ENCODE results near the gene CYP2C19. TPM values are rescaled to one million over a fixed set of nuclear protein-coding genes. Genes with fewer than 3 reads are reported as not detected.
"Not testable (repeated sequence)": the region's sequence is repeated elsewhere in the genome, so short reads cannot be mapped to it uniquely, and the experiment has no call there.

CYP2C19 gene
- total RNA-seq, 2 experiments from 2014 or later = not detected

DNA sequence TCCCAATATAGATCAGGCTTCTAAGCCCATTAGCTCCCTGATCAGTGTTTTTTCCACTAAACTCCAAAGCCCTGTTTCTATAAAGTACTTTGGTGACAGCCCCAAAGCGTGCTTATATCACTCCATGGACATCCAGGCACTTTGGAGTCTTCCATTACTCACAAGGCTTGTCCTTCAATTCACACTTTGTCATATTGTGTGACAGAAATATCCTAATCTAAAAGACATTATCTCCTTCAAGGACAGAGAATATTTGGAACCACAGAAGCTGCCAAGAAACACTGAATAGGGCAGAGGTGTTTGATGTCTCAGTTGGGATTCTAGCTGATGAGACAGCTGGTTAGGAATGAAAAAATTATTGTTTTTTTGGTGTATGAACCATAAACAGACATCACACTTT, 18.4 kb downstream of the CYP2C19 start:
- TF ChIP-seq, protein P1, sequence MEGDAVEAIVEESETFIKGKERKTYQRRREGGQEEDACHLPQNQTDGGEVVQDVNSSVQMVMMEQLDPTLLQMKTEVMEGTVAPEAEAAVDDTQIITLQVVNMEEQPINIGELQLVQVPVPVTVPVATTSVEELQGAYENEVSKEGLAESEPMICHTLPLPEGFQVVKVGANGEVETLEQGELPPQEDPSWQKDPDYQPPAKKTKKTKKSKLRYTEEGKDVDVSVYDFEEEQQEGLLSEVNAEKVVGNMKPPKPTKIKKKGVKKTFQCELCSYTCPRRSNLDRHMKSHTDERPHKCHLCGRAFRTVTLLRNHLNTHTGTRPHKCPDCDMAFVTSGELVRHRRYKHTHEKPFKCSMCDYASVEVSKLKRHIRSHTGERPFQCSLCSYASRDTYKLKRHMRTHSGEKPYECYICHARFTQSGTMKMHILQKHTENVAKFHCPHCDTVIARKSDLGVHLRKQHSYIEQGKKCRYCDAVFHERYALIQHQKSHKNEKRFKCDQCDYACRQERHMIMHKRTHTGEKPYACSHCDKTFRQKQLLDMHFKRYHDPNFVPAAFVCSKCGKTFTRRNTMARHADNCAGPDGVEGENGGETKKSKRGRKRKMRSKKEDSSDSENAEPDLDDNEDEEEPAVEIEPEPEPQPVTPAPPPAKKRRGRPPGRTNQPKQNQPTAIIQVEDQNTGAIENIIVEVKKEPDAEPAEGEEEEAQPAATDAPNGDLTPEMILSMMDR (IDR thresholded peaks at IDR 0.05) = no peak
- Mint-ChIP-seq H3K4me1 (ENCODE audit: low read depth) (no peaks in the 10 kb centered on the region), H3K4me3 (no peak overlapping the region), H3K27me3 (no peaks in the 10 kb centered on the region), H3K27ac (no peak overlapping the region), H3K36me3 (ENCODE audit: low read depth) (no peaks in the 10 kb centered on the region), H3K9me3 (peaks cover 2% of the 10 kb centered on the region)
- ATAC-seq (ENCODE audit: poor library complexity) (no peak), DNase-seq (no peak)
- no peaks in the 10 kb centered on the region for H3K27me3 ChIP-seq (ENCODE audit: control insufficient read depth in 1 of 2, insufficient read depth in 2 of 2, low read length in 2 of 2)
- H3K27ac ChIP-seq (ENCODE audit: low read depth in 1 of 2, low read length in 2 of 2) = no peak overlapping the region
- H3K4me3 ChIP-seq (ENCODE audit: low read length) = no peak overlapping the region
- CTCF ChIA-PET = no interaction called here
- H3K4me1 ChIP-seq (ENCODE audit: insufficient read depth, low read length) = no peaks in the 10 kb centered on the region
- intact Hi-C loops (cut with DNase I, micrococcal nuclease) = no loop called here
- POLR2A ChIA-PET = no interaction called here
- no peaks in the 10 kb centered on the region for H3K36me3 ChIP-seq (ENCODE audit: insufficient read depth, low read length)
- H3K9me3 ChIP-seq (ENCODE audit: control insufficient read depth in 1 of 2, insufficient read depth in 1 of 2, low read length in 2 of 2) = no peaks in the 10 kb centered on the region

DNA sequence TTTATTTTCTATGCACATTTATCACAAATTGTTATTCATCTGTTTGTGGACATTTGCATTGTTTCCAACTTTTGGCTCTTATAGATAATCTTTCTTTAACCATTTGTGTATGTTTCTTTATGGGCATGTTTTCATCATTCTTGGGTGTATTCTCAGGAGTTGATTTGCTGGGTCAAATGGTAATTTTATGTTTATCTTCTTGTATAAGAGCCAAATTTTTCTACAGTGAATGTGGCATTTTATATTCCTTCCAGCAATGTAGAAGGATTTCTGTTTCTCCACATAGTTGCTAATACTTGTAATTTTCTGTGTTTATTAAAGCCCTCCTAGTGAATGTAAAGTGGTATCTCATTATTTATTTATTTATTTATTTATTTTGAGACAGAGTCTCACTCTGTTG, 21.8 kb downstream of the CYP2C19 start:
- Histone ChIP-seq H3K27me3 (ENCODE audit: control insufficient read depth in 1 of 2, insufficient read depth in 2 of 2, low read length in 2 of 2) (no peaks in the 10 kb centered on the region), H3K27ac (ENCODE audit: low read depth in 1 of 2, low read length in 2 of 2) (no peak overlapping the region), H3K9me3 (ENCODE audit: control insufficient read depth in 1 of 2, insufficient read depth in 1 of 2, low read length in 2 of 2) (no peaks in the 10 kb centered on the region), H3K4me3 (ENCODE audit: low read length) (no peak overlapping the region), H3K36me3 (ENCODE audit: insufficient read depth, low read length) (no peaks in the 10 kb centered on the region), H3K4me1 (ENCODE audit: insufficient read depth, low read length) (no peaks in the 10 kb centered on the region)
- Mint-ChIP-seq H3K4me1 (ENCODE audit: low read depth) (no peaks in the 10 kb centered on the region), H3K27ac (no peak overlapping the region), H3K27me3 (no peaks in the 10 kb centered on the region), H3K4me3 (no peak overlapping the region), H3K36me3 (ENCODE audit: low read depth) (no peaks in the 10 kb centered on the region), H3K9me3 (peaks cover 11% of the 10 kb centered on the region)
- DNase-seq = no peak
- ATAC-seq (ENCODE audit: poor library complexity) = no peak
- intact Hi-C loops (cut with DNase I, micrococcal nuclease) = no loop called here
- ChIA-PET POLR2A (no interaction called here), CTCF (no interaction called here)
- TF ChIP-seq, protein P1 (IDR thresholded peaks at IDR 0.05) = no peak

DNA sequence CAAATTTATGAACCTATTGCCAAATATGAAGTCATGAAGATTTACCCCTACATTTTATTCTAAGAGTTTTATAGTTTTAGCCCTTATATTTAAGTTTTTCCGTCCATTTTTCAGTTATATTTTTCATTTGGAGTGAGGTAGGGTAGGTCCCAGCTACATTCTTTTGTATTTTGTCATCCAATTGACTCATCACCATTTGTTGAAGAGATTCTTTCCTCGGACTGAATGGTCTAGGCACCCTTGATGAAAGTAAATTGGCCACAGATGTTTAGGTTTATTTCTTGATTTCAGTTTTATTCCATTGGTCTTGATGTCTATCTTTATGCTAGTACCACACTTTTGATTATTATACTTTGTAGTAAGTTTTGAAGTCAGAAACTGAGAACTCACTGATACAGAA, 22.7 kb downstream of the CYP2C19 start:
- Mint-ChIP-seq H3K4me1 (ENCODE audit: low read depth) (no peaks in the 10 kb centered on the region), H3K36me3 (ENCODE audit: low read depth) (no peaks in the 10 kb centered on the region), H3K4me3 (no peak overlapping the region), H3K9me3 (peaks cover 17% of the 10 kb centered on the region), H3K27ac (no peak overlapping the region), H3K27me3 (no peaks in the 10 kb centered on the region)
- Histone ChIP-seq H3K27me3 (ENCODE audit: control insufficient read depth in 1 of 2, insufficient read depth in 2 of 2, low read length in 2 of 2) (no peaks in the 10 kb centered on the region), H3K27ac (ENCODE audit: low read depth in 1 of 2, low read length in 2 of 2) (no peak overlapping the region), H3K4me3 (ENCODE audit: low read length) (no peak overlapping the region), H3K9me3 (ENCODE audit: control insufficient read depth in 1 of 2, insufficient read depth in 1 of 2, low read length in 2 of 2) (no peaks in the 10 kb centered on the region), H3K4me1 (ENCODE audit: insufficient read depth, low read length) (no peaks in the 10 kb centered on the region), H3K36me3 (ENCODE audit: insufficient read depth, low read length) (no peaks in the 10 kb centered on the region)
- ChIA-PET CTCF (no interaction called here), POLR2A (no interaction called here)
- ATAC-seq (ENCODE audit: poor library complexity) (no peak), DNase-seq (no peak)
- TF ChIP-seq, protein P1 (IDR thresholded peaks at IDR 0.05) = no peak
- intact Hi-C loops (cut with DNase I, micrococcal nuclease) = no loop called here

DNA sequence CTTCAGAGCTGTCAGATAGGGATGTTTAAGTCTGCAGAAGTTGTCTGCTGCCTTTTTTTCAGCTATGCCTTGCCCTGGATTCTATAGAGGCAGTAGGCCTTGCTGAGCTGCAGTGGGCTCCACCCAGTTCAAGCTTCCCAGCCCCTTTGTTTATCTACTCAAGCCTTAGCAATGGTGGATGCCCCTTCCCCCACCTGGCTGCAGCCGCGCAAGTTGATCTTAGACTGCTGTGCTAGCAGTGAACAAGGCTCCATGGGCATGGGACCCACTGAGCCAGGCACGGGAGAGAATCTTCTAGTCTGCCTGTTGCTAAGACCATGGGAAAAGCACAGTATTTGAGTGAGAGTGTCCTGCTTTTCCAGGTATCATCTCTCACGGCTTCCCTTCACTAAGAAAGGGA, 38.1 kb downstream of the CYP2C19 start:
- intact Hi-C loops (cut with DNase I, micrococcal nuclease); DNase-seq; POLR2A ChIA-PET: not testable (repeated sequence)

More for the DNA sequence above, 38.1 kb downstream of the CYP2C19 start:
- H3K4me3 Mint-ChIP-seq; H3K36me3 ChIP-seq (ENCODE audit: insufficient read depth, low read length); H3K27me3 Mint-ChIP-seq; H3K9me3 ChIP-seq (ENCODE audit: control insufficient read depth in 1 of 2, insufficient read depth in 1 of 2, low read length in 2 of 2); H3K27ac Mint-ChIP-seq; H3K4me1 Mint-ChIP-seq (ENCODE audit: low read depth); H3K27me3 ChIP-seq (ENCODE audit: control insufficient read depth in 1 of 2, insufficient read depth in 2 of 2, low read length in 2 of 2); H3K4me3 ChIP-seq (ENCODE audit: low read length); CTCF ChIA-PET; ATAC-seq (ENCODE audit: poor library complexity); H3K36me3 Mint-ChIP-seq (ENCODE audit: low read depth); H3K4me1 ChIP-seq (ENCODE audit: insufficient read depth, low read length); H3K27ac ChIP-seq (ENCODE audit: low read depth in 1 of 2, low read length in 2 of 2): not testable (repeated sequence)
- peaks cover 17% of the 10 kb centered on the region for H3K9me3 Mint-ChIP-seq

Measured in CD4-positive, alpha-beta T cell (primary cell).